Nephron progenitor cell (in vitro differentiated cells): ENCODE measurements around the gene MAN2A2.
"Not testable (repeated sequence)": the region's sequence is repeated elsewhere in the genome, so short reads cannot be mapped to it uniquely, and the experiment has no call there.

ENCODE experiments used
- DNase-seq: peaks from one replicate; pipeline ENCODE4 v3.0.0; 2021
- H3K27ac Mint-ChIP-seq: 2 replicates; pipeline ENCODE4 v1.8.0; 2021; ENCODE audit warnings: mild to moderate bottlenecking, moderate library complexity, mixed read lengths
- H3K27me3 Mint-ChIP-seq: 2 replicates; pipeline ENCODE4 v1.8.0; 2021; ENCODE audit warnings: mild to moderate bottlenecking, low read depth, mixed read lengths; ENCODE audit not compliant: poor library complexity
- H3K36me3 Mint-ChIP-seq: 2 replicates; pipeline ENCODE4 v1.8.0; 2021; ENCODE audit warnings: low read depth, mixed read lengths
- H3K4me1 Mint-ChIP-seq: 2 replicates; pipeline ENCODE4 v1.8.0; 2021; ENCODE audit warnings: mixed read lengths
- H3K4me3 Mint-ChIP-seq: 2 replicates; pipeline ENCODE4 v1.8.0; 2021; ENCODE audit warnings: mild to moderate bottlenecking, moderate library complexity, mixed read lengths
- H3K9me3 Mint-ChIP-seq: 2 replicates; pipeline ENCODE4 v1.8.0; 2021; ENCODE audit warnings: mild to moderate bottlenecking, moderate library complexity, mixed read lengths
- TF ChIP-seq, protein P1 (sequence below): fragments of 200-600 bp; sonication (generic); IDR thresholded peaks from 2 replicates; pipeline ENCODE4 v1.5.0; 2021; ENCODE audit warnings: antibody characterized with exemption

MAN2A2 gene

DNA sequence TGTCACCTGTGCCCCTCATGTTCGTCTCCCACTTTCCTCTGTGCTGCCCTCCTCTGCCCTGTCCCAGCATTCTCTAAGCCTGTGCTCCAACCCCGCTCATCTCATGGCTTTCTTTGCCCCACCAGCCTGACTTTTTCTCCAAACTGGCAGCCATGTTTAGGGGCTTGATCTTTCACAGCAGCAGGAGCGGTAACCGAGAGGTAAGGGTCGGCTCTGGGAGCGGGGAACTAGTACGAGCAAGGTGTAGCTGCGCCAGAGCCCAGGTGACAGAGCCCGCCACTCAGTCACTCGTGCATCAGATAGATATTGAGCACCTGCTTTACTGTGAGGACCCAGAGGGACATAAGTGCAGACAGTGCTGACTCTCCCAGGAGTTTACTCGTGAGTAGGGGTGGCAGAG, 13.4 kb downstream of the MAN2A2 start:
- peaks cover 45% of the 10 kb centered on the region for H3K36me3 Mint-ChIP-seq
- no peak overlapping the region for H3K27ac Mint-ChIP-seq
- TF ChIP-seq, protein P1, sequence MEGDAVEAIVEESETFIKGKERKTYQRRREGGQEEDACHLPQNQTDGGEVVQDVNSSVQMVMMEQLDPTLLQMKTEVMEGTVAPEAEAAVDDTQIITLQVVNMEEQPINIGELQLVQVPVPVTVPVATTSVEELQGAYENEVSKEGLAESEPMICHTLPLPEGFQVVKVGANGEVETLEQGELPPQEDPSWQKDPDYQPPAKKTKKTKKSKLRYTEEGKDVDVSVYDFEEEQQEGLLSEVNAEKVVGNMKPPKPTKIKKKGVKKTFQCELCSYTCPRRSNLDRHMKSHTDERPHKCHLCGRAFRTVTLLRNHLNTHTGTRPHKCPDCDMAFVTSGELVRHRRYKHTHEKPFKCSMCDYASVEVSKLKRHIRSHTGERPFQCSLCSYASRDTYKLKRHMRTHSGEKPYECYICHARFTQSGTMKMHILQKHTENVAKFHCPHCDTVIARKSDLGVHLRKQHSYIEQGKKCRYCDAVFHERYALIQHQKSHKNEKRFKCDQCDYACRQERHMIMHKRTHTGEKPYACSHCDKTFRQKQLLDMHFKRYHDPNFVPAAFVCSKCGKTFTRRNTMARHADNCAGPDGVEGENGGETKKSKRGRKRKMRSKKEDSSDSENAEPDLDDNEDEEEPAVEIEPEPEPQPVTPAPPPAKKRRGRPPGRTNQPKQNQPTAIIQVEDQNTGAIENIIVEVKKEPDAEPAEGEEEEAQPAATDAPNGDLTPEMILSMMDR = no peak
- H3K27me3 Mint-ChIP-seq = peaks cover 4% of the 10 kb centered on the region
- H3K4me3 Mint-ChIP-seq = no peak overlapping the region
- peaks cover 16% of the 10 kb centered on the region for H3K4me1 Mint-ChIP-seq
- DNase-seq = no peak
- no peaks in the 10 kb centered on the region for H3K9me3 Mint-ChIP-seq

DNA sequence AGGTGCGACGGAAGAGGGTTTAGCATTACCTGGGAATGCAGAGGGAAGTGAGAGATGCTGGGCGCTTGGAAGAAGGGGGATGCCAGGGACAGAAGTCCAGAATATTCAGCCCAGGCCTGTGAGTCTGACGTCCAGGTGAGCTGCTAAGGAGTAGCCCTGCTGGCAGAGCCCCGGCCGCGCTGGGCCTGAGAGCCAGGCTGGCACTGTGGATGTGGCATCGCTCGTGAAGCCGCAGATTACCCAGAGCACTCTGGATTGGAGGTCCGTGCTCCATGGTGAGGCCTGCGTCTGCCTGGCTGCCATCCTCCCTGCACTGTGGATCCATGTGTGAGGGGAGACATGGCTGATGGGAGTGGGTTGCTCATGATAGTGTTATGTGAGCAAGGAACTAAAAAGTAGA, 14.5 kb downstream of the MAN2A2 start:
- H3K27ac Mint-ChIP-seq = no peak overlapping the region
- H3K4me1 Mint-ChIP-seq = peaks cover 16% of the 10 kb centered on the region
- H3K9me3 Mint-ChIP-seq = no peaks in the 10 kb centered on the region
- peaks cover 45% of the 10 kb centered on the region for H3K36me3 Mint-ChIP-seq
- H3K27me3 Mint-ChIP-seq = peaks cover 4% of the 10 kb centered on the region
- TF ChIP-seq, protein P1 = no peak
- DNase-seq = no peak
- H3K4me3 Mint-ChIP-seq = no peak overlapping the region

DNA sequence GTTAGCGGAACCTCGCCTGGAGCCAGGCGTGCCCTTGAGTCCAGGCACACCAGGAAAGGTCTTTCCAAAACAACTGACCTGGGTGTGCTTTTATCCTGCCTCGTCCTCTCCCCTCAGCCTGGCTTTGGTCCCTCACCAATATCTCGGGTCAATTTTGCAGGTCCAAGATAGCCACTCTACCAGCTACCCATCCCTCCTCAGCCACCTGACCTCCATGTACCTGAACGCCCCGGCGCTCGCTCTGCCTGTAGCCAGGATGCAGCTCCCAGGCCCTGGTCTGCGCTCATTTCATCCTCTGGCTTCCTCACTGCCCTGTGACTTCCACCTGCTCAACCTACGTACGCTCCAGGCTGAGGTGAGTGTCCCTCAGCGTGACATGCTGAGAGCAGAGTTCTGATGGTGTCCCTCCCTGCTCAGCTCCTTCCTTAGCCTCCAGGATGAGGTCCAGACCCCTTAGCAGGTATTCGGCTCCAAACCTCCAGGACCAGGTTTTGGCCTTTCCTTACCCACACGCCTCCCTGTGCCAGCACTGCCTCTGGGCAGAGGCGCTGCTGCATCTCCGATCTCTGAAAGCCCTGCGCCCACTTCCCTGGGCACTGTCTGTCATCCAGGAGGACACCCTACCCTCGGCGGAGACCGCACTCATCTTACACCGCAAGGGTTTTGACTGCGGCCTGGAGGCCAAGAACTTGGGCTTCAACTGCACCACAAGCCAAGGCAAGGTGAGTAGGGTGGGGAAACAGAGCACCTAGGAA, 15.1 kb downstream of the MAN2A2 start:
- H3K4me3 Mint-ChIP-seq = no peak overlapping the region
- peaks cover 4% of the 10 kb centered on the region for H3K27me3 Mint-ChIP-seq
- peaks cover 42% of the 10 kb centered on the region for H3K36me3 Mint-ChIP-seq
- no peak for DNase-seq
- peak overlapping the region; percentile 93 for H3K27ac Mint-ChIP-seq
- no peaks in the 10 kb centered on the region for H3K9me3 Mint-ChIP-seq
- TF ChIP-seq, protein P1 = no peak
- peaks cover 16% of the 10 kb centered on the region for H3K4me1 Mint-ChIP-seq

DNA sequence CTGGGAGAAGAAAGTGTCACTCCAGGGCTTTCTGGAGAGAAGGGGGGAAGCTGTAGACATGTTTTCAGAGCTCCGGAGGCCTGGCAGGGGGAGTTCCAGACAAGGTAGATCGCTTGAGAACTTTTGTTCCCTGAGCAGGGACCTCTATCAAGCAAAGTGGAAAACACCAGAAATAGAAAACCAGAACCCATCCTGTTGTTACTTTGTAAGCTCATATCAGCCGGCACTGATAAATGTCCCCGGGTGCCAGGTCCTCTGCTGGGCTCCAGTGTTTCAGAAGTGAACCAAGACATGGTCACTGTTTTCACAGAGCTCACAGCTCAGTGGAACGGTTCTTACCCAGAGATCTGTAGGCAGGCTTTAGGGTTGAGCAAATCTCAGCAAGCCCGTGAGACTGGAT, 15.7 kb downstream of the MAN2A2 start:
- H3K4me3 Mint-ChIP-seq = no peak overlapping the region
- peaks cover 39% of the 10 kb centered on the region for H3K36me3 Mint-ChIP-seq
- DNase-seq = no peak
- no peaks in the 10 kb centered on the region for H3K9me3 Mint-ChIP-seq
- H3K27ac Mint-ChIP-seq = no peak overlapping the region
- peaks cover 4% of the 10 kb centered on the region for H3K27me3 Mint-ChIP-seq
- peaks cover 16% of the 10 kb centered on the region for H3K4me1 Mint-ChIP-seq
- TF ChIP-seq, protein P1 = no peak

DNA sequence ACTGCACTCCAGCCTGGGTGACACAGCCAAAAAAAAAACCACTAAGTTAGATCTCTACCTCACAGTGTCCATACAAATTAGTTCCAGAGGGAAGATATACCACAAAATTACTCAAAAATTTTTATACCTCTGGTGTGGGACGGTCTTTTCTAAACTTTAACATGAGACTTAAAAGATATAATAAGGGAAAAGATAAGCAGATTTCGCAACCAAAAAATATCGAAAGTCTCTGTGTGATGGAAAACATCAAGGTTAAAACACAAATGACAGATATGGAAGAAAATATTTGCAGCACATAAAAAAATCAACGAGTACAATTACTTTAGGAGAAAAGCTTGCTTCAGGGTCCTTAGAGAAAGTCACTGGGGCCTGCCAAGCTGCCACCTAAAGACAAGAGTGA, 18.8 kb downstream of the MAN2A2 start:
- DNase-seq = no peak
- Mint-ChIP-seq H3K27me3 (peaks cover 4% of the 10 kb centered on the region), H3K4me3 (no peak overlapping the region), H3K27ac (no peak overlapping the region), H3K4me1 (no peaks in the 10 kb centered on the region), H3K36me3 (peaks cover 28% of the 10 kb centered on the region), H3K9me3 (no peaks in the 10 kb centered on the region)
- TF ChIP-seq, protein P1 = no peak

DNA sequence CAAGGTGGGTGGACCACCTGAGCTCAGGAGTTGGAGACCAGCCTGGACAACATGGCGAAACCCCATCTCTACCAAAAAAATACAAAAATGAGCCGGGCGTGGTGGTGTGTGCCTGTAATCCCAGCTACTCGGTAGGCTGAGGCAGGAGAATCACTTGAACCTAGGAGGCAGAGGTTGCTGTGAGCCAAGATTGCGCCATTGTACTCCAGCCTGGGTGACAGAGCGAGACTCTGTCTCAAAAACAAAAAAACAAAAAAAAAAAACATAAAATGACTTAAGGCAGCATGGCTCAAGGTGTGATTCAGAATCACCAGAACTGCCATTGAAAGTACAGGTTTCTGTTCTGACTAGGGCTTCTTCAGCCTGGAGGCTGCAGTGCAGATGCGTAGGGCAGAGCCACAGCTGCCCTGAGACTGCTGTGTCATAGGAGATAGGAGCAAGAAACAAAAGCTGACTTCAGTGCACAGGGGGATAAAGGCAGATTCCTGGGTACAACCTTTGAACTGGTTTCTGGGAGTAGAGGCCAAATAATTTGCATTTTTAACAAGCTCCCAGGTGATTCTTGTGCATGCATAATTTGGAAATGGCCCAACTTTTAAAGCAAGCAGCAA, 19.7 kb downstream of the MAN2A2 start:
- not testable (repeated sequence) for DNase-seq, H3K4me1 Mint-ChIP-seq, H3K4me3 Mint-ChIP-seq, H3K27ac Mint-ChIP-seq, H3K9me3 Mint-ChIP-seq, H3K27me3 Mint-ChIP-seq
- peaks cover 24% of the 10 kb centered on the region for H3K36me3 Mint-ChIP-seq
